IMR-90 (cell line): ENCODE data around the gene ERVMER34-1. TPM values are rescaled to one million over a fixed set of nuclear protein-coding genes. Genes with fewer than 3 reads are reported as not detected.

Experiments used
- ATAC-seq: fragments of 200-7000 bp; cut with Tn5 transposase; 2 replicates; pipeline ENCODE4 v1.9.1; 2020; ENCODE audit warnings: low read depth, mild to moderate bottlenecking, moderate library complexity
- BruUV-seq: library from RNA; stranded (reverse); fragments of 400-500 nt; replicated peaks from 2 replicates; lab custom pipeline; 2021; lab: Mats Ljungman, UMichigan
- CTCF ChIA-PET: fragments of 300-600 bp; formaldehyde crosslinking; extraction: SDS; loops from one replicate; lab custom pipeline; 2021; ENCODE audit warnings: antibody characterized with exemption; lab: Yijun Ruan, JAX
- POLR2A ChIA-PET: fragments of 300-600 bp; sonication (Branson Sonifier 250); formaldehyde crosslinking; loops from one replicate; lab custom pipeline; 2022; ENCODE audit warnings: antibody characterized with exemption; ENCODE audit not compliant: unreplicated experiment; lab: Charles Lee
- DNase-seq: peaks from one replicate; pipeline ENCODE4 v3.0.0; 2013
- H2AFZ ChIP-seq: replicated peaks from 2 replicates; pipeline ENCODE3; 2013; ENCODE audit warnings: low read length, mild to moderate bottlenecking; ENCODE audit not compliant: poor library complexity
- H2AK5ac ChIP-seq: 2 replicates; pipeline ENCODE4 v1.6.1; 2013; ENCODE audit warnings: low read depth, low read length, inconsistent platforms
- H2AK9ac ChIP-seq: replicated peaks from 2 replicates; pipeline ENCODE3; 2013; ENCODE audit warnings: mild to moderate bottlenecking, low read depth, low read length, moderate library complexity; ENCODE audit not compliant: poor library complexity
- H2BK120ac ChIP-seq: 2 replicates; pipeline ENCODE4 v1.6.1; 2013; ENCODE audit warnings: low read depth, low read length, inconsistent platforms
- H2BK15ac ChIP-seq: 3 replicates; pipeline ENCODE4 v1.6.1; 2013; ENCODE audit warnings: low read depth, low read length, inconsistent platforms
- H2BK20ac ChIP-seq: 2 replicates; pipeline ENCODE4 v1.6.1; 2013; ENCODE audit warnings: low read depth, mild to moderate bottlenecking, inconsistent platforms, low read length, moderate library complexity
- H2BK5ac ChIP-seq: 2 replicates; pipeline ENCODE4 v1.6.1; 2013; ENCODE audit warnings: mild to moderate bottlenecking, low read depth, low read length, inconsistent platforms; ENCODE audit not compliant: poor library complexity, severe bottlenecking
- H3K14ac ChIP-seq: replicated peaks from 2 replicates; pipeline ENCODE4 v1.6.1; 2013; ENCODE audit warnings: low read depth, low read length, inconsistent platforms
- H3K18ac ChIP-seq: 2 replicates; pipeline ENCODE4 v1.6.1; 2013; ENCODE audit warnings: low read depth, low read length, control low read depth
- H3K23ac ChIP-seq: 2 replicates; pipeline ENCODE4 v1.6.1; 2013; ENCODE audit warnings: low read depth, low read length, inconsistent platforms
- H3K27ac ChIP-seq: 2 replicates; pipeline ENCODE4 v1.5.1; 2013; ENCODE audit warnings: mild to moderate bottlenecking, control low read depth, low read length; ENCODE audit not compliant: insufficient read depth
- H3K27me3 ChIP-seq: 2 replicates; pipeline ENCODE4 v1.6.1; 2013; ENCODE audit warnings: low read length; ENCODE audit not compliant: control insufficient read depth, insufficient read depth
- H3K36me3 ChIP-seq: 2 replicates; pipeline ENCODE4 v1.6.1; 2013; ENCODE audit warnings: low read length, mixed read lengths; ENCODE audit not compliant: control insufficient read depth, insufficient read depth
- H3K4ac ChIP-seq: 2 replicates; pipeline ENCODE4 v1.6.1; 2013; ENCODE audit warnings: low read depth, low read length, inconsistent platforms
- H3K4me1 ChIP-seq: 2 replicates; pipeline ENCODE4 v1.6.1; 2013; ENCODE audit warnings: low read length, mixed read lengths; ENCODE audit not compliant: control insufficient read depth, insufficient read depth
- H3K4me2 ChIP-seq: 2 replicates; pipeline ENCODE4 v1.6.1; 2013; ENCODE audit warnings: low read depth, mild to moderate bottlenecking, control low read depth, low read length, moderate library complexity
- H3K4me3 ChIP-seq: 2 replicates; pipeline ENCODE4 v1.5.1; 2013; ENCODE audit warnings: low read depth, mild to moderate bottlenecking, control low read depth, low read length, moderate library complexity; ENCODE audit not compliant: insufficient read depth
- H3K56ac ChIP-seq: 2 replicates; pipeline ENCODE4 v1.6.1; 2013; ENCODE audit warnings: low read length, inconsistent platforms; ENCODE audit not compliant: insufficient read depth; ENCODE audit errors: extremely low read depth
- H3K79me1 ChIP-seq, 2 experiments: 2 replicates each; pipeline ENCODE4 v1.6.1; 2013; ENCODE audit warnings: low read length in 2 of 2, inconsistent platforms in 1 of 2, low read depth in 1 of 2
- H3K9ac ChIP-seq: 2 replicates; pipeline ENCODE4 v1.6.1; 2013; ENCODE audit warnings: low read depth, low read length, control low read depth
- H3K9me1 ChIP-seq: 2 replicates; pipeline ENCODE4 v1.6.1; 2013; ENCODE audit warnings: low read length, inconsistent platforms; ENCODE audit not compliant: insufficient read depth
- H3K9me3 ChIP-seq: 2 replicates; pipeline ENCODE4 v1.6.1; 2013; ENCODE audit warnings: low read length; ENCODE audit not compliant: control insufficient read depth, insufficient read depth
- H4K20me1 ChIP-seq: 2 replicates; pipeline ENCODE4 v1.6.1; 2013; ENCODE audit warnings: low read length, inconsistent platforms; ENCODE audit not compliant: insufficient read depth
- H4K5ac ChIP-seq: 2 replicates; pipeline ENCODE4 v1.6.1; 2013; ENCODE audit warnings: mild to moderate bottlenecking, low read depth, low read length, control low read depth
- H4K8ac ChIP-seq, 2 experiments: 2 replicates each; pipeline ENCODE4 v1.6.1; 2013; ENCODE audit warnings: low read depth in 2 of 2, low read length in 2 of 2, control low read depth in 1 of 2, inconsistent platforms in 1 of 2
- H4K91ac ChIP-seq: 2 replicates; pipeline ENCODE4 v1.6.1; 2013; ENCODE audit warnings: low read depth, low read length, inconsistent platforms; ENCODE audit not compliant: insufficient read depth
- BHLHE40 ChIP-seq: fragments of 150-350 bp; IDR thresholded peaks from 2 replicates; pipeline ENCODE4 v1.6.1; 2016; ENCODE audit warnings: mild to moderate bottlenecking, low read depth, low read length
- CHD1 ChIP-seq: IDR thresholded peaks from 2 replicates; pipeline ENCODE4 v1.6.1; 2012; ENCODE audit warnings: low read depth, low read length, improper control_type of control experiment
- FOS ChIP-seq: fragments of 150-350 bp; IDR thresholded peaks from 2 replicates; pipeline ENCODE4 v1.6.1; 2016; ENCODE audit warnings: low read depth, low read length
- MAFK ChIP-seq: IDR thresholded peaks from 2 replicates; pipeline ENCODE4 v1.6.1; 2012; ENCODE audit warnings: low read depth, low read length, improper control_type of control experiment
- MXI1 ChIP-seq: IDR thresholded peaks from 2 replicates; pipeline ENCODE4 v1.6.1; 2012; ENCODE audit warnings: low read depth, mild to moderate bottlenecking, low read length, moderate library complexity, borderline replicate concordance
- NFE2L2 ChIP-seq: fragments of 150-350 bp; IDR thresholded peaks from 2 replicates; pipeline ENCODE4 v1.6.1; 2016; ENCODE audit warnings: low read depth, mild to moderate bottlenecking, low read length
- POLR2A ChIP-seq: IDR thresholded peaks from 2 replicates; pipeline ENCODE4 v1.6.1; 2012; ENCODE audit warnings: mild to moderate bottlenecking, low read depth, low read length
- RAD21 ChIP-seq: IDR thresholded peaks from 2 replicates; pipeline ENCODE4 v1.6.1; 2012; ENCODE audit warnings: low read length, improper control_type of control experiment
- RCOR1 ChIP-seq: IDR thresholded peaks from 2 replicates; pipeline ENCODE4 v1.6.1; 2012; ENCODE audit warnings: mild to moderate bottlenecking, low read length, improper control_type of control experiment; ENCODE audit not compliant: insufficient replicate concordance
- WGBS, 2 experiments: methylation state at CpG; one replicate each; pipeline versions ENCODE4 v1.1.5 to v1.1.7; 2013; ENCODE audit warnings: missing lambda C conversion rate in 2 of 2; ENCODE audit not compliant: insufficient read length in 1 of 2; ENCODE audit errors: extremely low coverage in 2 of 2; 5-methylcytosine and 5-hydroxymethylcytosine counted together
- dilution Hi-C: fragments of 300-500 bp; cut with HindIII; formaldehyde crosslinking; loops from one replicate; pipeline ENCODE4 v1.14.3; 2018; ENCODE audit warnings: low sequenced_read_pairs; ENCODE audit not compliant: unreplicated experiment
- in situ Hi-C: fragments of 300-500 bp; cut with MboI; formaldehyde crosslinking; loops from 3 replicates; pipeline ENCODE4 v1.14.3; 2019; ENCODE audit warnings: low sequenced_read_pairs, inconsistent platforms, mixed read lengths
- intact Hi-C: fragments of 100-400 bp; cut with micrococcal nuclease; formaldehyde crosslinking; loops from 2 replicates; pipeline ENCODE4 v1.10.0; 2022
- polyA plus RNA-seq, 3 experiments: library from polyadenylated mRNA; depleted of rRNA; stranded (reverse); fragments of >200 nt; gene quantifications; 2 replicates each; pipeline ENCODE4 v1.2.3, GENCODE V29; 2012; ENCODE audit warnings: low replicate concordance in 1 of 3
- total RNA-seq: library from RNA; depleted of rRNA; stranded (reverse); fragments of >200 nt; gene quantifications from 2 replicates; pipeline ENCODE4 v1.2.3, GENCODE V29; 2012
- TF ChIP-seq, protein P1 (sequence below): fragments of 150-350 bp; IDR thresholded peaks from 2 replicates; pipeline ENCODE4 v1.6.1; 2016; ENCODE audit warnings: low read depth, mild to moderate bottlenecking, low read length, moderate library complexity, borderline replicate concordance
- TF ChIP-seq, protein P2 (sequence below): fragments of 150-350 bp; IDR thresholded peaks from 2 replicates; pipeline ENCODE4 v1.6.1; 2017; ENCODE audit warnings: mild to moderate bottlenecking, antibody characterized with exemption, low read length, low read depth
- TF ChIP-seq, protein P3 (sequence below): conservative IDR thresholded peaks from 2 replicates; pipeline ENCODE4 v1.5.1; 2012; ENCODE audit warnings: mild to moderate bottlenecking, low read depth, low read length, improper control_type of control experiment

The ERVMER34-1 gene
- total and polyA plus RNA-seq, 2 of the 4 experiments (the other 2 are of a cell fraction): not detected

DNA sequence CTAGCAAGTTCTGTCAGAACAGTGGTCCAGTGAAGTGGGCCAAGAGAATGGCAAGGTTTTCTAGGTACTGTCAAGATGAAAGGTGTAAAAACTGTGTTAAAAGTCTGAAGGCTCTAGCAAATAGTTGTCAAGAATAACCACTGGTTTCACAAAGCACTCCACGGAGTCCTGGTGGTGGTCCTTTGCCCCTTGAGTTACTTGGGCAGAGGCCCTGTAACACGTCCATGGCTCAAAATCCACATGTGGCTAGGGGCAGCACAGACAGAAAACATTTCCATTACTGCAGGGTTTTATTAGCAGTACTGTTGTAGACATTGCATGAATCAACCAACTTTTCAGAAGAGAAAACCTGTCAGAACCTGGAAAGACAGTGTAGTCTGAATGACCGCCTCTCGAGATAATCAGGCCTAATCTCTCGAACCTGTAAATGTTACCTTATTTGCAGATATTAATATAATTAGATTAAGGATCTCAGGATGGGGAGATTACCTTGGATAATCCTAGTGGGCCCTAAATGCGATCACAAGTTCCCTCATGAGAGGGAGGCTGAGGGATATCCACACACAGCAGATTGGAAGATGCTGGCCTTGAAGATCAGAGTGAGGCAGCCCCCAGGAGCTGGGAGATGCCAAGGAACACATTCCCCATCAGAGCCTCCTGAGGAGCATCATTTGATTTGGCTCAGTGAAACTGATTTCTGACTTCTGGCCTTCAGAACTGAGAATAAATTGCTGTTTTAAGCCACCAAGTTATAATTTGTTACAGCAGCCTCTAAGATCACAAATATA is 34.7 kb downstream of the ERVMER34-1 start:
- H3K4me2 ChIP-seq: no peak overlapping the region
- DNase-seq (no peak), ATAC-seq (no peak)
- no peak overlapping the region for H2BK15ac ChIP-seq
- no peak overlapping the region for H2BK20ac ChIP-seq
- intact Hi-C loops: loop anchor here (10.0 kb wide), 1 partner anchor 342 kb away; no protein-coding TSS in a partner anchor
- no peaks in the 10 kb centered on the region for H3K27me3 ChIP-seq
- H2BK120ac ChIP-seq: no peak overlapping the region
- H4K91ac ChIP-seq: no peak overlapping the region
- H4K20me1 ChIP-seq: peaks cover 3% of the 10 kb centered on the region; the same call in 1 of the 2 replicates
- H2BK5ac ChIP-seq: no peak overlapping the region
- peaks cover 21 to 42% of the 10 kb centered on the region in 2 experiments for H3K79me1 ChIP-seq
- no peak overlapping the region for H3K56ac ChIP-seq
- BruUV-seq: no TSS peak
- no peak overlapping the region; a peak in 1 of 4 replicates for H4K8ac ChIP-seq
- no peak overlapping the region for H3K14ac ChIP-seq
- no CpG with 5 or more reads among the region's 6 CpGs for WGBS, 2 experiments
- H3K36me3 ChIP-seq: peaks cover 32% of the 10 kb centered on the region
- ChIA-PET CTCF (no interaction called here), POLR2A (no interaction called here)
- H3K9me1 ChIP-seq: peaks cover 21% of the 10 kb centered on the region
- no peak overlapping the region for H3K18ac ChIP-seq
- H3K4me3 ChIP-seq: no peak overlapping the region
- H2AK5ac ChIP-seq: no peak overlapping the region
- in situ Hi-C loops: loop anchor here (10.0 kb wide), 1 partner anchor 172 kb away; no protein-coding TSS in a partner anchor
- no peak overlapping the region for H3K4ac ChIP-seq
- H3K9me3 ChIP-seq: no peaks in the 10 kb centered on the region
- no peaks in the 10 kb centered on the region for H3K4me1 ChIP-seq
- no peak overlapping the region for H3K27ac ChIP-seq
- H2AK9ac ChIP-seq: peak overlapping the region; percentile 28
- H3K9ac ChIP-seq: no peak overlapping the region
- dilution Hi-C loops: no loop called here
- no peak overlapping the region for H4K5ac ChIP-seq
- TF ChIP-seq, protein P1, sequence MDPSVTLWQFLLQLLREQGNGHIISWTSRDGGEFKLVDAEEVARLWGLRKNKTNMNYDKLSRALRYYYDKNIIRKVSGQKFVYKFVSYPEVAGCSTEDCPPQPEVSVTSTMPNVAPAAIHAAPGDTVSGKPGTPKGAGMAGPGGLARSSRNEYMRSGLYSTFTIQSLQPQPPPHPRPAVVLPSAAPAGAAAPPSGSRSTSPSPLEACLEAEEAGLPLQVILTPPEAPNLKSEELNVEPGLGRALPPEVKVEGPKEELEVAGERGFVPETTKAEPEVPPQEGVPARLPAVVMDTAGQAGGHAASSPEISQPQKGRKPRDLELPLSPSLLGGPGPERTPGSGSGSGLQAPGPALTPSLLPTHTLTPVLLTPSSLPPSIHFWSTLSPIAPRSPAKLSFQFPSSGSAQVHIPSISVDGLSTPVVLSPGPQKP: no peak
- no peak for TF ChIP-seq FOS
- no peak for TF ChIP-seq MAFK
- TF ChIP-seq MXI1: no peak
- TF ChIP-seq CHD1: no peak
- TF ChIP-seq, protein P2, sequence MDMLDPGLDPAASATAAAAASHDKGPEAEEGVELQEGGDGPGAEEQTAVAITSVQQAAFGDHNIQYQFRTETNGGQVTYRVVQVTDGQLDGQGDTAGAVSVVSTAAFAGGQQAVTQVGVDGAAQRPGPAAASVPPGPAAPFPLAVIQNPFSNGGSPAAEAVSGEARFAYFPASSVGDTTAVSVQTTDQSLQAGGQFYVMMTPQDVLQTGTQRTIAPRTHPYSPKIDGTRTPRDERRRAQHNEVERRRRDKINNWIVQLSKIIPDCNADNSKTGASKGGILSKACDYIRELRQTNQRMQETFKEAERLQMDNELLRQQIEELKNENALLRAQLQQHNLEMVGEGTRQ: no peak
- TF ChIP-seq RAD21: no peak
- TF ChIP-seq, protein P3, sequence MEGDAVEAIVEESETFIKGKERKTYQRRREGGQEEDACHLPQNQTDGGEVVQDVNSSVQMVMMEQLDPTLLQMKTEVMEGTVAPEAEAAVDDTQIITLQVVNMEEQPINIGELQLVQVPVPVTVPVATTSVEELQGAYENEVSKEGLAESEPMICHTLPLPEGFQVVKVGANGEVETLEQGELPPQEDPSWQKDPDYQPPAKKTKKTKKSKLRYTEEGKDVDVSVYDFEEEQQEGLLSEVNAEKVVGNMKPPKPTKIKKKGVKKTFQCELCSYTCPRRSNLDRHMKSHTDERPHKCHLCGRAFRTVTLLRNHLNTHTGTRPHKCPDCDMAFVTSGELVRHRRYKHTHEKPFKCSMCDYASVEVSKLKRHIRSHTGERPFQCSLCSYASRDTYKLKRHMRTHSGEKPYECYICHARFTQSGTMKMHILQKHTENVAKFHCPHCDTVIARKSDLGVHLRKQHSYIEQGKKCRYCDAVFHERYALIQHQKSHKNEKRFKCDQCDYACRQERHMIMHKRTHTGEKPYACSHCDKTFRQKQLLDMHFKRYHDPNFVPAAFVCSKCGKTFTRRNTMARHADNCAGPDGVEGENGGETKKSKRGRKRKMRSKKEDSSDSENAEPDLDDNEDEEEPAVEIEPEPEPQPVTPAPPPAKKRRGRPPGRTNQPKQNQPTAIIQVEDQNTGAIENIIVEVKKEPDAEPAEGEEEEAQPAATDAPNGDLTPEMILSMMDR: no peak
- TF ChIP-seq NFE2L2: no peak
- no peak for TF ChIP-seq BHLHE40
- TF ChIP-seq POLR2A: no peak
- TF ChIP-seq RCOR1: no peak
- H3K23ac ChIP-seq: no peak overlapping the region
- no peak overlapping the region for H2AFZ ChIP-seq
